C4-2B (cell line): Measurements from ENCODE around the gene RPS6KA5.

Experiments used
- ZFX ChIP-seq: fragments of 450-650 bp; IDR thresholded peaks from 2 replicates; pipeline ENCODE4 v1.6.1; 2017
- TF ChIP-seq, protein P1 (sequence below): fragments of 450-650 bp; conservative IDR thresholded peaks from 2 replicates; pipeline ENCODE4 v1.5.1; 2017; ENCODE audit warnings: mild to moderate bottlenecking

DNA sequence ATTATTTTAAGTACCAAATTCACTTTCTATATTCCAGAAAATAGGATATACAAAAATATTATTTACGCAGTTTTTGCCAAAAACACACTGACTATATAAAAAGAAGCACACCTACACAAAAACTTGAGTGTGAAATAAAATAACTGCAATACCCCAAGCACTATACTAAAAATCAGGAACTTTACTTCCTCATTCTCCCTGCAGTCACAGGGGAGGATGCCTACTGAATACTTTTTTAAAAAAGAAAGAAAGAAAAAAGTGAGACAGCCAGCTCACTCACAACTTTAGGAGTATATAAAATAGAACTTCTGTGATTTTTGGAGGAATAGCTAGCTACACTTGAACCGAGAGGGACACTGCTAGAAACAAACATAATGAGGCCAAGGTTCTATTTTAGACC lies 12.2 kb downstream of the RPS6KA5 start:
- TF ChIP-seq, protein P1, sequence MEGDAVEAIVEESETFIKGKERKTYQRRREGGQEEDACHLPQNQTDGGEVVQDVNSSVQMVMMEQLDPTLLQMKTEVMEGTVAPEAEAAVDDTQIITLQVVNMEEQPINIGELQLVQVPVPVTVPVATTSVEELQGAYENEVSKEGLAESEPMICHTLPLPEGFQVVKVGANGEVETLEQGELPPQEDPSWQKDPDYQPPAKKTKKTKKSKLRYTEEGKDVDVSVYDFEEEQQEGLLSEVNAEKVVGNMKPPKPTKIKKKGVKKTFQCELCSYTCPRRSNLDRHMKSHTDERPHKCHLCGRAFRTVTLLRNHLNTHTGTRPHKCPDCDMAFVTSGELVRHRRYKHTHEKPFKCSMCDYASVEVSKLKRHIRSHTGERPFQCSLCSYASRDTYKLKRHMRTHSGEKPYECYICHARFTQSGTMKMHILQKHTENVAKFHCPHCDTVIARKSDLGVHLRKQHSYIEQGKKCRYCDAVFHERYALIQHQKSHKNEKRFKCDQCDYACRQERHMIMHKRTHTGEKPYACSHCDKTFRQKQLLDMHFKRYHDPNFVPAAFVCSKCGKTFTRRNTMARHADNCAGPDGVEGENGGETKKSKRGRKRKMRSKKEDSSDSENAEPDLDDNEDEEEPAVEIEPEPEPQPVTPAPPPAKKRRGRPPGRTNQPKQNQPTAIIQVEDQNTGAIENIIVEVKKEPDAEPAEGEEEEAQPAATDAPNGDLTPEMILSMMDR: no peak
- TF ChIP-seq ZFX: no peak
